Activated CD8-positive, alpha-beta memory T cell treated with anti-CD3 and anti-CD28 coated beads, Interleukin-2, amount 50 U/mL, for 48 hours (primary cell): ENCODE measurements around the gene TMEM156.

Experiments used
- DNase-seq: peaks from one replicate; pipeline ENCODE4 v3.0.0-alpha.2; 2020

The TMEM156 gene

DNA sequence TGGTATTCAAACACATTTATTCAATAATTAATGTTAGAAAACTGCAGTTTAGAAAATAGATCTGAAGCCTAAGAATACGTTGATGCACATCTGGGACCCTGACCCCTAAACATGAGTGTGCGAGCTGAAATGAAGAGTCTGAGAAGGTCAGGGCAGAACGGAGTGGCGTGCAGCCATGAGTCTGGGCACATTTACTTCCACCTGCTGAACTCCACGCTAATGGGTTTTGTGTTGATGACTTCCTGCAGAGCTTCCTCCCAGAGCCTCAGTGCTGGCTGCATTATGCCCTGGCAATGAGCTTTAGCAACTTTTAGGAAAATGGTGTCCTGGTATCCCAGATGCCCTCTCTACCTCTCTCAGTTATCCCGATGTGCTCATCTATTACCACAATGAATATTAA, 111.5 kb downstream of the TMEM156 start:
- no peak for DNase-seq

DNA sequence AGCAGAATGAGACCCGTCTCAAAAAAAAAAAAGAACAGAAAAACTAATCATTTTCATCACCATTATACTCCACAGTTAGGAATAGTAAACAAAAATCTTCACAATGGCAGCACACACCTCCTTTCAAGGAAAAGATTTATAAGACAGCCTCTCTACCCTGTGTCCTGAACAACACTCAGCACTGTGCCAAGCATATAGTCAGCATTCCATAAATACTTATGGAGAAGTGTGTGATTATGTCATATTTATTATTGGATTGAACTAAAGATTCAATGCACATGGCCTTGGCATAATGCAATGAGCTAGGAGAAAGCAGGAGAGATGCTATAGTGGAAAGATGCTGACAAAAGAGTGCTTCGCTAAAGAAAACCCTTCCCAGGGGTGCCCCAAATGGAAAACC, 112.0 kb downstream of the TMEM156 start:
- no peak for DNase-seq

DNA sequence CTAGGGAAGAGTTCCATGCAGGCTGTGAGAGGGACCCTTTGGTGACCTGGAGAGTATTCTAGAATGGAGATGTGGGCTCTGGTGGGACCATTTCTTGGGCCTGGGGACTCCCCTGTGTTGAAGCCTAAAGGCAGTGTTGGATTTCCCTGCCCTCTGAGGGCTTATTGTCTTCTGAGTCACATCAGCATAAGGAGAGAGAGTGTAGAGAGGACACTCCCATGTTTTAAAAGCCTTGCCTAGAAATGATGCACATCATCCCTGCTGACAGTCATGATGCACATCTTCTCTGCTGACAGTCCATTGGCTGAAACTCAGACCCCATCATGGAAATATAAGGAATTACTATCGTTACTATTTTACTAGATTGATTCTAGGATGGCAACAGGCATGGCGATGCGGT, 112.7 kb downstream of the TMEM156 start:
- DNase-seq: no peak

DNA sequence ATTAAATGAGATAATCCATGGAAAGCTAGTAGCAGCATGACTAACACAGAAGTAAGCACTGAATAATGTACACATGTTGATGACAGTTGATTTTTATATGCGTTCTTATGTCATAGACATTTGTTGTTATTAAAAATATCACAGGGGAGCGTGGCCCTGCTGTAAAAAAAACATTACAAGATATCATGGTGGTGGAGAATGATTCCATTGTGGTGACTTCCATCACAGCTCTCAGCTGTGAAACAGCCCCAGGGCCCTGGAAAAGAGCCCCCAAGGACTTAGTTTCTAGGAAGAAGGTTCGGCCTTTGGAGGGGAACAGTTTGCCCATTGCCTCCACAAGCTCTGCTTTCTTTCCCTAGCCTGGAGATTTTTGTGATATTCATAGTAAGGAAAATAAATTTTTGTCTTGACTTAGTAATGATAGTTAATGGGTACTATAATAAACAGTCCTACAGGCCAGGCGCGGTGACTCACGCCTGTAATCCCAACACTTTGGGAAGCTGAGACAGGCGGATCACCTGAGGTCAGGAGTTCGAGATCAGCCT, 114.7 kb downstream of the TMEM156 start:
- no peak for DNase-seq
